Cardiac muscle cell (in vitro differentiated cells and primary cell): ENCODE measurements around the gene CCDC136. TPM values are rescaled to one million over a fixed set of nuclear protein-coding genes. Genes with fewer than 3 reads are reported as not detected.

Experiments used
- DNase-seq, 2 donors: peaks; one replicate each; pipeline versions ENCODE4 v3.0.0 to v3.0.0-alpha.2; 2010 to 2017; ENCODE audit warnings: low read depth in 1 of 2, low spot score in 1 of 2
- H3K27ac ChIP-seq: fragments of 200-600 bp; sonication (generic); 2 replicates; pipeline ENCODE4 v1.5.1; 2016
- H3K27me3 ChIP-seq: fragments of 200-600 bp; sonication (generic); 2 replicates; pipeline ENCODE4 v1.6.0; 2016; ENCODE audit warnings: control low read depth
- H3K36me3 ChIP-seq: fragments of 200-600 bp; sonication (generic); 2 replicates; pipeline ENCODE4 v1.5.1; 2016; ENCODE audit warnings: control low read depth
- H3K4me1 ChIP-seq: fragments of 200-600 bp; sonication (generic); 2 replicates; pipeline ENCODE4 v1.8.1; 2017; ENCODE audit warnings: low read depth, mild to moderate bottlenecking, mixed run types
- H3K4me3 ChIP-seq: fragments of 200-600 bp; sonication (generic); 2 replicates; pipeline ENCODE4 v1.5.1; 2016; ENCODE audit warnings: mild to moderate bottlenecking
- H3K9me3 ChIP-seq: fragments of 200-600 bp; sonication (generic); 2 replicates; pipeline ENCODE4 v1.5.1; 2017; ENCODE audit warnings: low read depth, mild to moderate bottlenecking, control low read depth
- polyA plus RNA-seq: library from polyadenylated mRNA; unstranded; fragments of >200 nt; fragmentation: Nextera tagmentation; extraction: Ambion mirVana; gene quantifications from 2 replicates; pipeline ENCODE4 v1.2.1, GENCODE V29; 2016
- total RNA-seq: library from RNA; depleted of rRNA; stranded (reverse); fragments of >200 nt; gene quantifications from 2 replicates; pipeline ENCODE4 v1.2.3, GENCODE V29; 2016
- TF ChIP-seq, protein P1 (sequence below): IDR thresholded peaks from 2 replicates; pipeline ENCODE4 v1.5.1; 2012; ENCODE audit warnings: low read depth, mild to moderate bottlenecking, low read length

The CCDC136 gene
- total and polyA plus RNA-seq, 2 experiments from 2014 or later = 10.7 to 26.4 TPM

DNA sequence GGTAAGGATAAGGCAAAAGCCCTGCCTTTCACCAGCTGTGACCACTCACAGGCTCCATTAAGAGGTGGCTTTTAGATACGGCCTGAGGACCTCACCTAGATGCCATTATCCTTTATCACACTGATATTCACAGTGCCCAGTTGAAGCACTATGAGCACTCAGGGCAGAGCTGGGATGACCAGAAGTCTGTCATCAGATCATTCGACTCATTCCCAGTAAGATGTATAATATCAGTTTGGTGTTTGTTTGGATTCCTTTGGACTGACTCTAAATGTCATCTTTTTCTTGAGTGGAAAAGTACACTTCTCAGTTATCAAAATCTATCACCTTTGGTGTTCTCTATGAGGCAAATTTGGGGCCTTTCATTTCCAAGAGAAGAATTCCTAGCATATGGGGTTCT is 18.7 kb downstream of the CCDC136 start:
- H3K27ac ChIP-seq = no peak overlapping the region
- TF ChIP-seq, protein P1, sequence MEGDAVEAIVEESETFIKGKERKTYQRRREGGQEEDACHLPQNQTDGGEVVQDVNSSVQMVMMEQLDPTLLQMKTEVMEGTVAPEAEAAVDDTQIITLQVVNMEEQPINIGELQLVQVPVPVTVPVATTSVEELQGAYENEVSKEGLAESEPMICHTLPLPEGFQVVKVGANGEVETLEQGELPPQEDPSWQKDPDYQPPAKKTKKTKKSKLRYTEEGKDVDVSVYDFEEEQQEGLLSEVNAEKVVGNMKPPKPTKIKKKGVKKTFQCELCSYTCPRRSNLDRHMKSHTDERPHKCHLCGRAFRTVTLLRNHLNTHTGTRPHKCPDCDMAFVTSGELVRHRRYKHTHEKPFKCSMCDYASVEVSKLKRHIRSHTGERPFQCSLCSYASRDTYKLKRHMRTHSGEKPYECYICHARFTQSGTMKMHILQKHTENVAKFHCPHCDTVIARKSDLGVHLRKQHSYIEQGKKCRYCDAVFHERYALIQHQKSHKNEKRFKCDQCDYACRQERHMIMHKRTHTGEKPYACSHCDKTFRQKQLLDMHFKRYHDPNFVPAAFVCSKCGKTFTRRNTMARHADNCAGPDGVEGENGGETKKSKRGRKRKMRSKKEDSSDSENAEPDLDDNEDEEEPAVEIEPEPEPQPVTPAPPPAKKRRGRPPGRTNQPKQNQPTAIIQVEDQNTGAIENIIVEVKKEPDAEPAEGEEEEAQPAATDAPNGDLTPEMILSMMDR = no peak
- no peak overlapping the region for H3K4me3 ChIP-seq
- no peaks in the 10 kb centered on the region for H3K27me3 ChIP-seq
- no peaks in the 10 kb centered on the region for H3K9me3 ChIP-seq
- H3K4me1 ChIP-seq = peaks cover 15% of the 10 kb centered on the region
- peaks cover 4% of the 10 kb centered on the region for H3K36me3 ChIP-seq
- no peak for DNase-seq

DNA sequence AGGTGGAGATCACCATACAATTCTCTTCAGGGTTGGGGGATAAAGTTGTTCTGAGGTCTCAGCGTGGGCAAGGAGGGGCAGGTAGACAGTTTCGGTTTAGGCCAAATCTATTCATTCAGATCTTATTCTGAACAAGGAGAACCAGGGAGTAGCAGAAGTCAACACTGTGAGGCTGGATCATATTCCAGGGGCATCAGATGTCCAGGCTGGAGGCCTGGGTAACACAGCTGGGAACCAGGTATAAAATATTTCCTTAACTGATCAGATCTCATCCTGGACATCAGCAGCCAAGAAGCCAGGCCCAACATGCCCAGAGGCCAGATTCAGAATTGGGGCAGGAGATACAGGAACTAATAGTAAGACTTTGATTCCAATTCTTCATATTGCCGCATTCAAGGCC is 19.2 kb downstream of the CCDC136 start:
- no peak for DNase-seq
- H3K27me3 ChIP-seq = no peaks in the 10 kb centered on the region
- H3K36me3 ChIP-seq = peaks cover 3% of the 10 kb centered on the region
- peaks cover 15% of the 10 kb centered on the region for H3K4me1 ChIP-seq
- H3K27ac ChIP-seq = no peak overlapping the region
- H3K4me3 ChIP-seq = no peak overlapping the region
- TF ChIP-seq, protein P1 = no peak
- no peaks in the 10 kb centered on the region for H3K9me3 ChIP-seq

DNA sequence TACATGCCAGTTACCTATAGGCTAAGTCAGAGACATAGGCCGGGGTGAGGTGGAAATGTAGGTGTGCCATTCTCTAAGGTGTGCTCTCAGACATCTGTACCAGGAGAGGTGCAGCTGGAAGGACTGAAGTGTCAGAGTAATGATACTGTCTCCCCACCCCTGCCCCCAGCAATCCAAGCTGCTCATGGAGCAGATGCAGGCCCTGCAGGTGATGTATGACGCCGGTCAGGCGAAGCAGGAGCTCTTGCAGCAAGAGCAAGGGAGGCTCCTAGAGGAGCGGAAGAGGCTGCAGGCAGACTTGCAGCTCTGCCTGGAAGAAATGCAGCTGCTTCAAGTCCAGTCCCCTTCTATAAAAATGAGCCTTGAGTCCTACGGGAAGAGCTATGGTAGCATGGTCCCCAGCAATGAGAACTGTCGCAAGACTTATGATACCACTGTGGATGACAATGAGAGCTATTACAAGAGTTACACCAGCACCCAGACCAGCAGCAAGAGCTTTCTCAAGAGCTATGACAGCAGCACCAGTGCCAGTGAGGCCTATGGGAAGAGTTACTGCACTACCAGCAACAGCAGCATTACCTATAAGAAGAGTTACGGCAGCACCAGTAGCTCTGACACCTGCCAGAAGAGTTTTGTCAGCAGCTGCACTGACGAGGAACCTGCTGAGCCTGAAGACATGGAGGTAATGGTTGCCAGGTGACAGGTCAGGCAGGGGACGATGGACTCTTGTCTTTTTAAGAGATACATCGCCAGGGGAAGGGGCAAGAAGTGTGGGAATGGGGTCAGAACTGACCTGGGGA is 20.1 kb downstream of the CCDC136 start:
- no peak for DNase-seq
- Histone ChIP-seq H3K4me1 (peaks cover 15% of the 10 kb centered on the region), H3K27me3 (no peaks in the 10 kb centered on the region), H3K9me3 (no peaks in the 10 kb centered on the region), H3K36me3 (no peaks in the 10 kb centered on the region), H3K4me3 (no peak overlapping the region), H3K27ac (no peak overlapping the region)
- TF ChIP-seq, protein P1 = no peak

DNA sequence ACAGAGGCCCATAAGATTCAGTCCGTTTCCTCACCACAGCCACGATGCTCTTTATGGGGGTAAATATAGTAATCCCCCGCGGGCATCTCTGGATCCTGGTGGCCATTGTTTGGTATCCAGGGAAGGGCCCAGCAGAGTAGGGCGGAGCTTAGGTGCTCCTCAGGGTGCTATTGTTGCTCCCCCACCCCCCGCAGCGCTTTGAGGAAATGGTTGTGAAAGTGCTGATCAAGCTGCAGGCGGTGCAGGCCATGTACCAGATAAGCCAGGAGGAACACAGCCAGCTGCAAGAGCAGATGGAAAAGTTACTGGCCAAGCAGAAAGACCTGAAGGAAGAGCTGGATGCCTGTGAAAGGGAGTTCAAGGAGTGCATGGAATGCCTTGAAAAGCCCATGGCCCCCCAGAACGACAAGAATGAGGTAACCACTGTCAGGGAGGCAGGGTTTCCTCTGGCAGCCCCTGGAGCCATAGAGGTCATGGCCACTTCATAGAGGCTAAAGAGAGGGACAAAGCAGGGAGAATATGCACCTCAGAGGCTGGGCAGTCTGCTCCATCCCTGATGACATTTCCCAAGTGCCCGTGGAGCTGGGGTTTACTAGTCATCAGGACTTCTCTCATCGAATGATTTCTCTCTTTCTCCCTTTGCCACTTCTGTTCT is 20.9 kb downstream of the CCDC136 start:
- no peaks in the 10 kb centered on the region for H3K9me3 ChIP-seq
- no peak overlapping the region for H3K4me3 ChIP-seq
- no peaks in the 10 kb centered on the region for H3K36me3 ChIP-seq
- H3K4me1 ChIP-seq = peaks cover 15% of the 10 kb centered on the region
- H3K27me3 ChIP-seq = no peaks in the 10 kb centered on the region
- TF ChIP-seq, protein P1 = no peak
- H3K27ac ChIP-seq = no peak overlapping the region
- DNase-seq = peak in 1 of 2 donors; percentile 92

DNA sequence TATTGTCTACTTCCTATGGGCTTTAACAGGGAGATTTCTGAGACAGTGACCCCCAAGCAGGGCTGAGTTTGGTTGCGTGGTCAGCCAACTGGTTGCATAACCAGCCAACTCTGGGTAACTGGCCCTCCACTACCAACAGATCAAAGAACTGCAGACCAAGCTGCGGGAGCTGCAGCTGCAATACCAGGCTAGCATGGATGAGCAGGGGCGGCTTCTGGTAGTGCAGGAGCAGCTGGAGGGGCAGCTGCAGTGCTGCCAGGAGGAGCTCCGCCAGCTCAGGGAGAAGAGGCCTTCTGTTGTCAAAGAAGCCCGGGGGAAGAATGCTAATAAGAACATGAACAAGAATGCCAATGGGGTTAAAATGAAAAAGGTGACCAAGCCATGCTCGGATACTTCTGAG is 22.7 kb downstream of the CCDC136 start:
- Histone ChIP-seq H3K27ac (no peak overlapping the region), H3K36me3 (no peaks in the 10 kb centered on the region), H3K4me1 (peaks cover 19% of the 10 kb centered on the region), H3K9me3 (no peaks in the 10 kb centered on the region), H3K27me3 (no peaks in the 10 kb centered on the region), H3K4me3 (no peak overlapping the region)
- DNase-seq = no peak
- TF ChIP-seq, protein P1 = no peak
